ENCODE measurements around the gene CFAP54.
"Not testable (repeated sequence)": the region's sequence is repeated elsewhere in the genome, so short reads cannot be mapped to it uniquely, and the experiment has no call there.

DNA sequence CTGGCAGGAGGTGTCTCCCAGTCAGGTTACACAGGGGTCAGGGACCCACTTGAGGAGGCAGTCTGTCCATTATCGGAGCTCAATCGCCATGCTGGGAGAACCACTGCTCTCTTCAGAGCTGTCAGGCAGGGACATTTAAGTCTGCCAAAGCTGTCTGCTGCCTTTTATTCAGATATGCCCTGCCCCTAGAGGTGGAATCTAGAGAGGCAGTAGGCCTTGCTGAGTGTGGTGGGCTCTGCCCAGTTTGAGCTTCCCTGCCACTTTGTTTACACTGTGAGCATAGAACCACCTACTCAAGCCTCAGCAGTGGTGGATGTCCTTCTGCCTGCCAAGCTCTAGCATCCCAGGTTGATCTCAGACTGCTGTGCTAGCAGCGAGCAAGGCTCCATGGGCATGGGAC is 115.0 kb downstream of the CFAP54 start:
- TF ChIP-seq, protein P1, sequence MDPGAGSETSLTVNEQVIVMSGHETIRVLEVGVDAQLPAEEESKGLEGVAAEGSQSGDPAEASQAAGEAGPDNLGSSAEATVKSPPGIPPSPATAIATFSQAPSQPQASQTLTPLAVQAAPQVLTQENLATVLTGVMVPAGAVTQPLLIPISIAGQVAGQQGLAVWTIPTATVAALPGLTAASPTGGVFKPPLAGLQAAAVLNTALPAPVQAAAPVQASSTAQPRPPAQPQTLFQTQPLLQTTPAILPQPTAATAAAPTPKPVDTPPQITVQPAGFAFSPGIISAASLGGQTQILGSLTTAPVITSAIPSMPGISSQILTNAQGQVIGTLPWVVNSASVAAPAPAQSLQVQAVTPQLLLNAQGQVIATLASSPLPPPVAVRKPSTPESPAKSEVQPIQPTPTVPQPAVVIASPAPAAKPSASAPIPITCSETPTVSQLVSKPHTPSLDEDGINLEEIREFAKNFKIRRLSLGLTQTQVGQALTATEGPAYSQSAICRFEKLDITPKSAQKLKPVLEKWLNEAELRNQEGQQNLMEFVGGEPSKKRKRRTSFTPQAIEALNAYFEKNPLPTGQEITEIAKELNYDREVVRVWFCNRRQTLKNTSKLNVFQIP (CRISPR knock-in tag; IDR thresholded peaks at IDR 0.05; ENCODE audit: borderline replicate concordance, low read depth), result not testable (repeated sequence)
- not testable (repeated sequence) for TF ChIP-seq CREB5 (CRISPR knock-in tag; IDR thresholded peaks at IDR 0.05; ENCODE audit: low read depth); ZFP30 (CRISPR knock-in tag; IDR thresholded peaks at IDR 0.05); ZC3H10 (CRISPR knock-in tag; IDR thresholded peaks at IDR 0.05)

All from SK-N-SH treated with all-trans-retinoic acid at 6 μM for 48 hours (cell line).